ENCODE measurements around the gene ZBTB45. TPM values are rescaled to one million over a fixed set of nuclear protein-coding genes. Genes with fewer than 3 reads are reported as not detected.

Gene ZBTB45
- total RNA-seq, 1 donor from 2014 or later = 22.2 TPM

GRCh38 chr19:58535857-58536256 lies 16.2 kb upstream of the ZBTB45 start:
- Mint-ChIP-seq H3K9me3 (ENCODE audit: unreplicated experiment) (no peaks in the 10 kb centered on the region), H3K27ac (ENCODE audit: unreplicated experiment) (no peak overlapping the region), H3K4me1 (ENCODE audit: unreplicated experiment) (peaks cover 2% of the 10 kb centered on the region), H3K36me3 (ENCODE audit: low read depth, unreplicated experiment) (no peaks in the 10 kb centered on the region), H3K4me3 (ENCODE audit: unreplicated experiment) (no peak overlapping the region), H3K27me3 (ENCODE audit: unreplicated experiment) (peaks cover 6% of the 10 kb centered on the region)
- no peak for TF ChIP-seq CTCF (IDR thresholded peaks at IDR 0.05; ENCODE audit: unreplicated experiment)
- no peak for DNase-seq (ENCODE audit: low spot score)

- no peak for TF ChIP-seq CTCF (IDR thresholded peaks at IDR 0.05; ENCODE audit: unreplicated experiment)
- Mint-ChIP-seq H3K9me3 (ENCODE audit: unreplicated experiment) (no peaks in the 10 kb centered on the region), H3K4me3 (ENCODE audit: unreplicated experiment) (no peak overlapping the region), H3K36me3 (ENCODE audit: low read depth, unreplicated experiment) (no peaks in the 10 kb centered on the region), H3K4me1 (ENCODE audit: unreplicated experiment) (no peaks in the 10 kb centered on the region), H3K27me3 (ENCODE audit: unreplicated experiment) (peaks cover 9% of the 10 kb centered on the region), H3K27ac (ENCODE audit: unreplicated experiment) (no peak overlapping the region)
- no peak for DNase-seq (ENCODE audit: low spot score)
These were observed 11.6 kb upstream of the ZBTB45 start for GRCh38 chr19:58531034-58531840.

GRCh38 chr19:58529405-58529804 lies 9.8 kb upstream of the ZBTB45 start:
- Mint-ChIP-seq H3K9me3 (ENCODE audit: unreplicated experiment) (no peaks in the 10 kb centered on the region), H3K4me1 (ENCODE audit: unreplicated experiment) (no peaks in the 10 kb centered on the region), H3K27me3 (ENCODE audit: unreplicated experiment) (peaks cover 9% of the 10 kb centered on the region), H3K4me3 (ENCODE audit: unreplicated experiment) (no peak overlapping the region), H3K27ac (ENCODE audit: unreplicated experiment) (no peak overlapping the region), H3K36me3 (ENCODE audit: low read depth, unreplicated experiment) (no peaks in the 10 kb centered on the region)
- DNase-seq (ENCODE audit: low spot score) = no peak
- TF ChIP-seq CTCF (IDR thresholded peaks at IDR 0.05; ENCODE audit: unreplicated experiment) = no peak

GRCh38 chr19:58522709-58523108 lies 3.1 kb upstream of the ZBTB45 start:
- H3K27ac Mint-ChIP-seq (ENCODE audit: unreplicated experiment) = peak overlapping the region; percentile 37
- H3K36me3 Mint-ChIP-seq (ENCODE audit: low read depth, unreplicated experiment) = peaks cover 14% of the 10 kb centered on the region
- H3K9me3 Mint-ChIP-seq (ENCODE audit: unreplicated experiment) = no peaks in the 10 kb centered on the region
- H3K27me3 Mint-ChIP-seq (ENCODE audit: unreplicated experiment) = peaks cover 19% of the 10 kb centered on the region
- H3K4me1 Mint-ChIP-seq (ENCODE audit: unreplicated experiment) = peaks cover 25% of the 10 kb centered on the region
- TF ChIP-seq CTCF (IDR thresholded peaks at IDR 0.05; ENCODE audit: unreplicated experiment) = no peak
- DNase-seq (ENCODE audit: low spot score) = no peak
- H3K4me3 Mint-ChIP-seq (ENCODE audit: unreplicated experiment) = no peak overlapping the region

- no peak for DNase-seq (ENCODE audit: low spot score)
These were observed 2.0 kb upstream of the ZBTB45 start for GRCh38 chr19:58521651-58522050.

More at GRCh38 chr19:58521651-58522050, 2.0 kb upstream of the ZBTB45 start:
- Mint-ChIP-seq H3K4me3 (ENCODE audit: unreplicated experiment) (peak overlapping the region; percentile 62), H3K4me1 (ENCODE audit: unreplicated experiment) (peaks cover 25% of the 10 kb centered on the region), H3K27me3 (ENCODE audit: unreplicated experiment) (peaks cover 15% of the 10 kb centered on the region), H3K27ac (ENCODE audit: unreplicated experiment) (no peak overlapping the region), H3K36me3 (ENCODE audit: low read depth, unreplicated experiment) (peaks cover 14% of the 10 kb centered on the region), H3K9me3 (ENCODE audit: unreplicated experiment) (no peaks in the 10 kb centered on the region)
- TF ChIP-seq CTCF (IDR thresholded peaks at IDR 0.05; ENCODE audit: unreplicated experiment) = no peak

Data from endothelial cell (in vitro differentiated cells).